Left lobe of liver (tissue), 2 donors: ENCODE measurements around the gene PLCB1. TPM values are rescaled to one million over a fixed set of nuclear protein-coding genes. Genes with fewer than 3 reads are reported as not detected.
"Not testable (repeated sequence)": the region's sequence is repeated elsewhere in the genome, so short reads cannot be mapped to it uniquely, and the experiment has no call there.

Source experiments
- ATAC-seq: fragments of 200-7000 bp; cut with Tn5 transposase; one replicate; pipeline ENCODE4 v1.9.1; 2020; ENCODE audit warnings: mild to moderate bottlenecking, moderate library complexity
- DNase-seq: peaks from one replicate; pipeline ENCODE4 v3.0.0-alpha.2; 2020; ENCODE audit warnings: low spot score
- total RNA-seq: library from RNA; stranded (reverse); gene quantifications from one replicate; pipeline ENCODE4 v1.2.1, GENCODE V29; 2021
- donor health status: DM: no; HTN: no; CAD: no; lungs with moderate emphysema.
- donor health status: DM: no; HTN: yes; CAD: no.

PLCB1 gene
- total RNA-seq, 1 donor from 2014 or later: 3.9 TPM

GRCh38 chr20:8431538-8432434, 299.7 kb downstream of the PLCB1 start:
- no peak for DNase-seq
- peak; percentile 60 for ATAC-seq

DNA sequence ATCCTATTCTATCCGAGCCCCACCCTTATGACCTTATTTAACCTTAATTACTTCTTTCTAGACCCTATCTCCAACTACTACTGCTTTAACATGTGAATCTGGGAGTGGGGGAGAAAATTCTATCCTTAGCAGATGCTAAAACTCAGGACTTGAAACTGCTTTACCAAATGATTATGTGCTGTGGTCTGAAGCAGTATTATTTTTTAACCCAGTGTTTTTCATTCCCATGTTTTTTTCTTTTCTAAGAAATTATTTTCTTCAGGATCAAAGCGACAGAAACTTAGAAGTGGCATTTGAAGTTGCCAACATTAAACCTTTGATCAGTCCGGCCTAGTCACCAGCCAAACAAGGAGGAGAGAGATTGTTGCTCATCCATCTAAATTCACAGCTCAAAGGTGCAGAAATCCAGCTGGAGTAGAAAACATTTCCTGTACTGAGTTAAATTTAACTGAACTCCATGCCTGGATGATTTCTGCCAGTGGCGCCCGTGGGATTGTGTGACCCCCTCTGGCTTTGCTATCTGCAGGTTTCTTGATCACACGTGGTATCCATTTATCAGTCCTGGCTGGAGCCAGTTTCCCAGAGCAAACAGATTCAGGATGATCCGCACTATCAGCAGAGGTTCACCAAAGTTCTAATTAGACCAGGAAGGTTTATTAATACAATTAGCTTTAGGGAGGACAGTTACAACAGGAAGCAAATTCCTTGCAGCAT, 300.5 kb downstream of the PLCB1 start:
- DNase-seq: no peak
- ATAC-seq: no peak

GRCh38 chr20:8433291-8433690, 301.2 kb downstream of the PLCB1 start:
- ATAC-seq (no peak), DNase-seq (no peak)

GRCh38 chr20:8434326-8434876, 302.3 kb downstream of the PLCB1 start:
- no peak for ATAC-seq

GRCh38 chr20:8435285-8436035, 303.4 kb downstream of the PLCB1 start:
- DNase-seq (no peak), ATAC-seq (no peak)

More at GRCh38 chr20:8434326-8434876, 302.3 kb downstream of the PLCB1 start:
- DNase-seq: no peak

DNA sequence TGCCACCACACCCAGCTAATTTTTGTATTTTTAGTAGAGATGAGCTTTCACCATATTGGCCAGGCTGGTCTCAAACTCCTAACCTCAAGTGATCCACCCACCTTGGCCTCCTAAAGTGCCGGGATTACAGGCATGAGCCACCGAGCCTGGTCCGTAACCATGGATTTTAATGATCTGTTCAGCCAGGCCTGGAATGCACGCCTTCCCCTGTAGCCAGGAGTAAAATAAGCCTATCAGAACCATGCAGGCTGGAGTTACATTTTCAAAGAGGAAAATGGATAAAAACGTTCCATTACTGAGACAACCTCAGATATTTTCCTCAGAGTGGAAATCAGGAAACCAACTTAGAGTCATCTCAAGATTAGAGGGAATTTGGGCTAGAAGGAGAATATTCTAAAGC, 304.9 kb downstream of the PLCB1 start:
- not testable (repeated sequence) for DNase-seq, ATAC-seq

GRCh38 chr20:8438748-8439147, 306.7 kb downstream of the PLCB1 start:
- DNase-seq (no peak), ATAC-seq (no peak)

- ATAC-seq: no peak
- no peak for DNase-seq
These were observed 311.5 kb downstream of the PLCB1 start for GRCh38 chr20:8443464-8444072.

GRCh38 chr20:8447262-8448120, 315.4 kb downstream of the PLCB1 start:
- ATAC-seq (peak; percentile 48), DNase-seq (no peak)

DNA sequence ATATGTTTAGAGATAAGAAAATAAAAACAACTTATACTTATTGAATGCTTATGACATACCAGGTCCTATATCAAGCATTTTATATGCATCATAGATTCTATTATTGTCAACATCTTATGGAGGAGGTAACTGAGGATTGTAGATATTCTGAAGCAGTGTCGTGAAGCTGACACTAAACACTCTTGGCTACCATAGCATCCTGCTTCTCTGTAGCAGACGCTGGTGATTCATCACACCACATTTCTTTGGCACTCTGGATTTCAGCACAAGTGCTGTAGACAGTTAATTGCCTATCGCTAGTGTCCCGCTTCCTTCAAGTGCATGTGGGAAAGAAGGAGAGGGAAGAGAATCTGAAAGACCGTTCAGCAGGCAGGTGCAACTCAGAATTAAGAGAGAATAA, 317.1 kb downstream of the PLCB1 start:
- no peak for DNase-seq
- no peak for ATAC-seq

- no peak for DNase-seq
- ATAC-seq: no peak
These were observed 322.2 kb downstream of the PLCB1 start for GRCh38 chr20:8454137-8454712.

GRCh38 chr20:8456765-8457164, 324.7 kb downstream of the PLCB1 start:
- no peak for DNase-seq
- no peak for ATAC-seq

- ATAC-seq (no peak), DNase-seq (no peak)
These were observed 325.9 kb downstream of the PLCB1 start for GRCh38 chr20:8457978-8458377.

GRCh38 chr20:8461186-8461585, 329.1 kb downstream of the PLCB1 start:
- ATAC-seq: no peak
- DNase-seq: no peak

DNA sequence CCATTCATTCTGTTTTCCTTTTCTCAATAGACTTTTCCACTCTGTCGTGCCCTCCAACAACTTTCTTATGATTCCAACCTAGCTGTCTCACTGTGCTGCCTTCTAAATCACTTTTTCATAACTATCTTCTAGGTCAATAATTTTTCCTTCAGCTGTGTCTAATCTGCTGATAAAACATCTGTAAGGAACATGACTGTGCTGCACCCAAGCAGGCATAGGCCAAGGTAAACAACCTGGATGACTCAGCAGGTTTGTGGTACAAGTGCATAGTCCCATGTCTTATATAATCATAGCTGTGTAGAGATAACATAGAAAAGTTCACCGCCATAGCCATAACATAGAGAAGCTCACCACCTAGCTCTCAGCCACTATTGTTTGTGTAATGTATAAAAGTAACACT, 332.3 kb downstream of the PLCB1 start:
- peak; percentile 30 for ATAC-seq
- no peak for DNase-seq

- ATAC-seq, DNase-seq: not testable (repeated sequence)
These were observed 334.7 kb downstream of the PLCB1 start for GRCh38 chr20:8466781-8467180.

DNA sequence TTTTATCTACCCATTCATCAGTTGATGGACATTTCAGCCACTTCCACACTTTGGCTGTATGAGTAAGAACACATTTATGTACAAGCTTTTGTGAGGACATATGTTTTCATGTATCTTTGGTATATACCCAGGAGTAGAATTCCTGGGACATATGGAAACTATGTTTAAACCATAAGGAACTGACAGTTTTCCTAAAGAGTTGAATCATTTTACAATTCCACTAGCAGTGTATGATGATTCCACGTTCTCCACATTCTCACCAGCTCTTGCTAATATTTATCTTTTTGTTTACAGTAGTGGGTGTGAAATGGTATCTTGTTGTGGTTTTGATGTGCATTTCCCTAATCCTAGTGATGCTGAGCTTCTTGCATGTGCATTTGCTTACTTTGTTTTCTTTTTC, 338.1 kb downstream of the PLCB1 start:
- no peak for ATAC-seq
- DNase-seq: no peak

DNA sequence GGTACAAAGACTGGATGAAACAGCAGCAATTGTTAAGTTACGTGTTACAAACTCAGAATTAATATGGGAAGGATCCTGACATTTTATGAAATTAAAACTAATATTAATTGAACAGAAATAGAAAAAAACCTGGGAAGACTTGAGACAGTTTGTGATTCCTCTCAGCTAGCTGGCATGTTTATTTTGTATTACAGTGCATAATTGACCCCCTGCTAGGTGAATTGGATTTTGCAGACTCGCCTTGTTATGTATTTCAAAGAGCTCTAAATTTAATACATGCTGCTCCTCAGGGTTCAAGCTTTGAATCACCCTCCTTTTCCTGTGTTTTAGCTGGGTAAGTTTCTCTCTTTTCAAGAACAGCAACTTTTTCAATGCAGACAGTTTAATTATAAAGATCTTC, 339.4 kb downstream of the PLCB1 start:
- no peak for ATAC-seq
- DNase-seq: no peak

GRCh38 chr20:8473459-8473858, 341.4 kb downstream of the PLCB1 start:
- ATAC-seq (no peak), DNase-seq (no peak)
